Upper lobe of right lung (tissue), 1 donor: ENCODE data around the gene ATP5F1A. TPM values are rescaled to one million over a fixed set of nuclear protein-coding genes. Genes with fewer than 3 reads are reported as not detected.

ENCODE experiments used
- ATAC-seq: fragments of 200-7000 bp; cut with Tn5 transposase; one replicate; pipeline ENCODE4 v1.9.1; 2020; ENCODE audit warnings: mild to moderate bottlenecking, moderate library complexity
- DNase-seq: peaks from one replicate; pipeline ENCODE4 v3.0.0-alpha.2; 2020
- H3K27ac ChIP-seq: fragments of 200-600 bp; one replicate; pipeline ENCODE4 v1.8.0; 2022
- H3K27me3 ChIP-seq: fragments of 200-600 bp; one replicate; pipeline ENCODE4 v1.8.0; 2022; ENCODE audit warnings: mild to moderate bottlenecking
- H3K36me3 ChIP-seq: fragments of 200-600 bp; one replicate; pipeline ENCODE4 v1.8.0; 2022
- H3K4me1 ChIP-seq: fragments of 200-600 bp; one replicate; pipeline ENCODE4 v1.8.0; 2022
- H3K4me3 ChIP-seq: fragments of 200-600 bp; one replicate; pipeline ENCODE4 v1.8.0; 2022; ENCODE audit warnings: mild to moderate bottlenecking
- H3K9me3 ChIP-seq: fragments of 200-600 bp; one replicate; pipeline ENCODE4 v1.8.0; 2022
- intact Hi-C: fragments of 100-400 bp; cut with DNase I; formaldehyde crosslinking; loops from one replicate; pipeline ENCODE4 v1.11.0; 2022
- total RNA-seq: library from RNA; stranded (reverse); fragmentation: NEBNext Ultra II Directional; extraction: Animal tissue kit (Norgen Biotek cat#: 25700); gene quantifications from one replicate; pipeline ENCODE4 v1.2.1, GENCODE V29; 2021
- TF ChIP-seq, protein P1 (sequence below): fragments of 200-600 bp; IDR thresholded peaks from one replicate; pipeline ENCODE4 v1.8.0; 2022; ENCODE audit warnings: antibody characterized with exemption
- donor health status: DM: no; HTN: yes; CAD: no; lungs with severe emphysema.

The ATP5F1A gene
- total RNA-seq, 1 donor from 2014 or later: 254 TPM

DNA sequence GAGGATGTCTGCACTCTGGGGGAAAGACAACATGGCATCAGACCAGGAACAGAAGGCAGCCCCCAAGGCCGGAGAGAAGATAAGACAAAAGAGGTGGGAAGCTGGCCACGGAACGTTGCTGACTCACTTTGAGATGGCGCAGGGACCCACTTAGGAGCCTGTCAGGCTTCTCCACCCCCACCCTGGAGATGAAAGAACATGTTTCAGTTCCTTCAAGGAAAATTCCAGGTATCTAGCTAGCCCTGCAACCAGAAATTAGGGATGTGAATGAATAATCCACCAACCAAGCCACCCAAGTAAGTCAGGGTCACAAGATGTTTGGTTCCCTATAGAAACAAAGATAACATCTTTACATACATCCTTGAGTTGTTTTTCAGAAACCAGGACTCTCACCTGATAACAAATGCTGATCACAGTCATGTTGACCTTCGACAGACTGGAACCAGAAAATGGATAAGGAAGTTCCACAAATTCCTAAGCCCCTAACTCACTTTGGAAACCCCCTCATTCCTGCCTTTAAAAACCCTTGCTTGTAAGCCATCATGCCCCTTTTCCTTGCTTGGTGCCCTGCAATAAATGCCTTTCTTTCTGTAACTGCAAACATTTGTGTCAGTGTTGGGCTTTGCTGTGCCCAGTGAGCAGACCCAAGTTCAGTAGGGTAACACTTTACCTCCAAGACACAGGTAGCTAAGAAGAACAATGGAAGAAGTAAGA, 57.9 kb downstream of the ATP5F1A start:
- Histone ChIP-seq H3K4me1 (peaks cover 8% of the 10 kb centered on the region), H3K9me3 (no peaks in the 10 kb centered on the region), H3K27ac (no peak overlapping the region), H3K36me3 (no peaks in the 10 kb centered on the region), H3K4me3 (no peak overlapping the region), H3K27me3 (no peaks in the 10 kb centered on the region)
- intact Hi-C loops: no loop called here
- TF ChIP-seq, protein P1, sequence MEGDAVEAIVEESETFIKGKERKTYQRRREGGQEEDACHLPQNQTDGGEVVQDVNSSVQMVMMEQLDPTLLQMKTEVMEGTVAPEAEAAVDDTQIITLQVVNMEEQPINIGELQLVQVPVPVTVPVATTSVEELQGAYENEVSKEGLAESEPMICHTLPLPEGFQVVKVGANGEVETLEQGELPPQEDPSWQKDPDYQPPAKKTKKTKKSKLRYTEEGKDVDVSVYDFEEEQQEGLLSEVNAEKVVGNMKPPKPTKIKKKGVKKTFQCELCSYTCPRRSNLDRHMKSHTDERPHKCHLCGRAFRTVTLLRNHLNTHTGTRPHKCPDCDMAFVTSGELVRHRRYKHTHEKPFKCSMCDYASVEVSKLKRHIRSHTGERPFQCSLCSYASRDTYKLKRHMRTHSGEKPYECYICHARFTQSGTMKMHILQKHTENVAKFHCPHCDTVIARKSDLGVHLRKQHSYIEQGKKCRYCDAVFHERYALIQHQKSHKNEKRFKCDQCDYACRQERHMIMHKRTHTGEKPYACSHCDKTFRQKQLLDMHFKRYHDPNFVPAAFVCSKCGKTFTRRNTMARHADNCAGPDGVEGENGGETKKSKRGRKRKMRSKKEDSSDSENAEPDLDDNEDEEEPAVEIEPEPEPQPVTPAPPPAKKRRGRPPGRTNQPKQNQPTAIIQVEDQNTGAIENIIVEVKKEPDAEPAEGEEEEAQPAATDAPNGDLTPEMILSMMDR: no peak
- ATAC-seq (no peak), DNase-seq (no peak)

DNA sequence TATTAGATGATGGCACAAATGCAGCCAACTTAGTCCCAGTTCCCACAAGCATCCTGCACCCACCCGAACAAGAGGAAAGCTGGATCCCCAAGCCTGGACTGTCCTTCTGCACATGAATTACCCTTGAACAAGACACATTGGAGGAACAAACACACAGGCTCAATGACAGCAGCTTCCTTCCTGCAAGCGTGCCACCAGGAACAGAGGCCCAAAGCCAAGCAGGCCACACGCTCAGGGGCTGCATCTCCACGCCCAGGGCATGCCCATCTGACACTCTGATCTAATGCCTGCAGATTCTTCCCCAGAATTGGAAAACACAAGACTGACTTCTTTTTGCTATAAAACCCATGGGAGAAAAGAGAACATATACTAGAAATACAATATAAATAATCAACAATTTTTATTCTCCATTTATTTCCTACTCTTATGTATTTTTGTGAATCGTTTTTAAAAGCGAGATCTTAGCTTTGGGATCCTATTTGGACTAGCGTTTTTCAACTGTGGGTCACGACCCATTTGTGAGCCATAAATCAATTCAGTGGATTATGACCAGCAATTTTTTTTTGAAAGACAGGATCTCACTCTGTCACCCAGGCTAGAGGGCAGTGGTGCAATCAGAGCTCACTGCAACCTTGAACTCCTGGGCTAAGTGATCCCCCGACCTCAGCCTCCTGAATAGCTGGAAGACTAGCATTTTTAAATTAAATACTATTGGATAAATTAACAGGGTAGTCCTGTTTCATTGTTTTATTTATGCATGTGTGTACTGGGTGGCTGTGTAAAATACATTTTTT, 60.4 kb downstream of the ATP5F1A start:
- H3K4me1 ChIP-seq: peaks cover 6% of the 10 kb centered on the region
- TF ChIP-seq, protein P1: no peak
- no peak overlapping the region for H3K27ac ChIP-seq
- no peaks in the 10 kb centered on the region for H3K27me3 ChIP-seq
- H3K9me3 ChIP-seq: no peaks in the 10 kb centered on the region
- intact Hi-C loops: no loop called here
- DNase-seq: no peak
- H3K4me3 ChIP-seq: no peak overlapping the region
- no peak for ATAC-seq
- H3K36me3 ChIP-seq: no peaks in the 10 kb centered on the region

DNA sequence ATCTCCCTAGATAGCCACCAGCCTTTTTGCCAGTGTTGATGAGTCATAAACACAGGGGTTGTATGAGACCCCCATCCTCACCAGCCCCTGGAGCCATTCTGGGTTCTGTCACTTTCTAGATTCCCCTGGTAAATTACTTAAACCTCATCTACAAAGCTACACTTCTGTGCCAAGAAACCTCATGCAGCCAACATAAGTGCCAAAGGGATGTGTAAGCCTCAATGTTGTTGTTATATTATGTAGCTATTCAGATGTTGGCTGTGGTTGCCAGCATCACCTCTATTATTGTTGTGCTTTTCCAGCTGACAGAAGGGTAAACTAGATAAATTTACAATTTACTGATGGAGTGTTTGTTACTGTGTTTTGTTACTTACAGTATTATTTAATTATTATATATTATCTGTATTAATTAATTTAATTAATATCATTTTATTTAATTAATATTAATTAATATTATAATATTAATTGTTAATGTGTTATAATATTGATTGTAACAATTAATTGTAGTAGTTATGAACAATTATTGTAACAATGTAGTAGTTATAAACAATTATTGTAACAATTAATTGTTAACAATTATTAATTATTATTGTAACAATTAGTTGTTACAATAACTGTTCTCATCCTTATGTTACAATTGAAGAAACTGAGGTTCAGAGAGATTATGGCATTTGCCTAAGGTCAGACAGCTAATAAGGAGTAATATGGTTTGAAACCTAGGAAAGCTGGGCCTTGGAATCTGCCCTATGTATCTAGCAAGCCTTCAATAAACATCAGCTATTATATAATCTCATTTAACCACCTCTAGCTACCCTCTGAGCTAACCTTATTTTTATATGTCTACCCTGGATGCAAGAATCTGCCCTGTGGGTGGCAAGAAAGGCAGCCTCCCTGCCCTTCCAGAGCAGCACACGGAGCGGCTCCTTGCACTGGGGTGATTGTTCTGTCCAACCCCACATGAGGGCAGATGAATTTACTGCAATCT, 62.1 kb downstream of the ATP5F1A start:
- TF ChIP-seq, protein P1: no peak
- DNase-seq: no peak
- intact Hi-C loops: no loop called here

GRCh38 chr18:46034230-46034629, 63.9 kb downstream of the ATP5F1A start:
- Histone ChIP-seq H3K36me3 (no peaks in the 10 kb centered on the region), H3K27me3 (no peaks in the 10 kb centered on the region), H3K9me3 (no peaks in the 10 kb centered on the region), H3K4me1 (no peaks in the 10 kb centered on the region), H3K27ac (no peak overlapping the region), H3K4me3 (no peak overlapping the region)
- DNase-seq: no peak
- intact Hi-C loops: no loop called here
- peak; percentile 53 for ATAC-seq
- TF ChIP-seq, protein P1: no peak

More for the DNA sequence above, 62.1 kb downstream of the ATP5F1A start:
- Histone ChIP-seq H3K4me1 (no peaks in the 10 kb centered on the region), H3K9me3 (no peaks in the 10 kb centered on the region), H3K4me3 (no peak overlapping the region), H3K36me3 (no peaks in the 10 kb centered on the region), H3K27me3 (no peaks in the 10 kb centered on the region), H3K27ac (no peak overlapping the region)
- ATAC-seq: no peak

GRCh38 chr18:46031741-46032140, 66.4 kb downstream of the ATP5F1A start:
- H3K4me1 ChIP-seq: no peaks in the 10 kb centered on the region
- TF ChIP-seq, protein P1: no peak
- no peaks in the 10 kb centered on the region for H3K36me3 ChIP-seq
- H3K4me3 ChIP-seq: no peak overlapping the region
- H3K27ac ChIP-seq: no peak overlapping the region
- no peaks in the 10 kb centered on the region for H3K27me3 ChIP-seq
- H3K9me3 ChIP-seq: no peaks in the 10 kb centered on the region
- intact Hi-C loops: no loop called here
- ATAC-seq: no peak
- no peak for DNase-seq
